ENCODE results near the gene ENGASE. TPM values are rescaled to one million over a fixed set of nuclear protein-coding genes. Genes with fewer than 3 reads are reported as not detected.
A peak's percentile ranks its signal among the peaks of the same experiment; 100 is the strongest.
"Not testable (repeated sequence)": the region's sequence is repeated elsewhere in the genome, so short reads cannot be mapped to it uniquely, and the experiment has no call there.

ENGASE gene
- total and polyA plus RNA-seq, 8 donors = 6.6 to 505 (median 35.2) TPM

DNA sequence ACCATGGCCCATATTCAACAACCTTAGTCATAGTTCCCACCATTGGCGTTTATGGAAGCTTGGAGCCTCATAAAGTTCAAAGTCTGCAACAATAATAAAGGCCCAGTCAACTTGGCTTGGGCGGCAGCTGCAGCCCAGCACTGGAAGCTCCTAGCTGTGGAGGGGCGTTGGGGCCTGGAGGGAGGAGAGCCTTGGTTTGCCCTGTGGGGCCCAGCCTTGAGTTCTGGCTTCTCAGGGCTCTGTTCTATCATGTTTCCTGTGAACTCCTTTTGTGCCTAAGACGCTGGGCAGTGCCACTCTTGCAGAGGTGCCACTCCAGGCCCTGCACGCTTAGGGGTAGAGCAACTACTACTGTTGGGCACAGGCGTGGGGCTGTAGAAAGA lies 927 bp upstream of the ENGASE start:
- TF ChIP-seq EP300 (IDR thresholded peaks at IDR 0.05) = no peak
- TF ChIP-seq, protein P1, sequence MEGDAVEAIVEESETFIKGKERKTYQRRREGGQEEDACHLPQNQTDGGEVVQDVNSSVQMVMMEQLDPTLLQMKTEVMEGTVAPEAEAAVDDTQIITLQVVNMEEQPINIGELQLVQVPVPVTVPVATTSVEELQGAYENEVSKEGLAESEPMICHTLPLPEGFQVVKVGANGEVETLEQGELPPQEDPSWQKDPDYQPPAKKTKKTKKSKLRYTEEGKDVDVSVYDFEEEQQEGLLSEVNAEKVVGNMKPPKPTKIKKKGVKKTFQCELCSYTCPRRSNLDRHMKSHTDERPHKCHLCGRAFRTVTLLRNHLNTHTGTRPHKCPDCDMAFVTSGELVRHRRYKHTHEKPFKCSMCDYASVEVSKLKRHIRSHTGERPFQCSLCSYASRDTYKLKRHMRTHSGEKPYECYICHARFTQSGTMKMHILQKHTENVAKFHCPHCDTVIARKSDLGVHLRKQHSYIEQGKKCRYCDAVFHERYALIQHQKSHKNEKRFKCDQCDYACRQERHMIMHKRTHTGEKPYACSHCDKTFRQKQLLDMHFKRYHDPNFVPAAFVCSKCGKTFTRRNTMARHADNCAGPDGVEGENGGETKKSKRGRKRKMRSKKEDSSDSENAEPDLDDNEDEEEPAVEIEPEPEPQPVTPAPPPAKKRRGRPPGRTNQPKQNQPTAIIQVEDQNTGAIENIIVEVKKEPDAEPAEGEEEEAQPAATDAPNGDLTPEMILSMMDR (IDR thresholded peaks at IDR 0.05) = no peak
- no peak for TF ChIP-seq POLR2AphosphoS5 (IDR thresholded peaks at IDR 0.05)
- no peak for TF ChIP-seq POLR2A (IDR thresholded peaks at IDR 0.05)
- Histone ChIP-seq H3K27ac (peak overlapping the region in 4 of 5 donors; percentile 43 to 93 (median 84)), H3K27me3 (no peaks in the 10 kb centered on the region), H3K9me3 (no peaks in the 10 kb centered on the region), H3K4me1 (peaks cover 8 to 30% (median 28%) of the 10 kb centered on the region in 4 donors), H3K36me3 (peaks cover 12 to 16% (median 15%) of the 10 kb centered on the region in 4 donors), H3K4me3 (peak overlapping the region in 1 of 4 donors; percentile 92)
- peak in 1 of 2 donors; percentile 80 for DNase-seq
- 76 to 88% (median 82%) methylated on average over 6 of the region's 6 CpGs for WGBS, 5 donors
- intact Hi-C loops (cut with DNase I; ENCODE audit: low total_unique reads) = no loop called here

DNA sequence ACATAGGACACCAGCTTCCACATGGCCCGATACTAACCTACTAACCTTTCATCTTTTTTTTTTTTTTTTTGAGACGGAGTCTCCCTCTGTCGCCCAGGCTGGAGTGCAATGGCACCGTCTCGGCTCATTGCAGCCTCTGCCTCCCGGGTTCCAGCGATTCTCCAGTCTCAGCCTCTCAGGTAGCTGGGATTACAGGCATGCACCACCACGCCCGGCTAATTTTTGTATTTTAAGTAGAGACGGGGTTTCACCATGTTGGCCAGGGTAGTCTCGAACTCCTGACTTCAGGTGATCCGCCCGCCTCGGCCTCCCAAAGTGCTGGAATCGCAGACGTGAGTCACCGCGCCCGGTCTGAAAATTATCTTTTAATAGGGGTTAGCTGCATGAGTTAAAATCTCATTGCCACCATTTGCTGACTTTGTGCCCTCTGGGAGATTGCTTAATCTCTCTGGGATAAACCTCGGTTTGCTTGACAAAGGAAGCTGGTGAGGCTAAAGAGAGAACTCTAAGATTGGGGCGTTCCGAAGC lies 439 bp upstream of the ENGASE start:
- Histone ChIP-seq H3K27ac (peak overlapping the region; percentile 43 to 93 (median 85)), H3K36me3 (peaks cover 16 to 20% (median 20%) of the 10 kb centered on the region in 4 donors), H3K4me1 (peaks cover 8 to 30% (median 28%) of the 10 kb centered on the region in 4 donors), H3K4me3 (peak overlapping the region; percentile 71 to 94 (median 93))
- DNase-seq; H3K9me3 ChIP-seq; H3K27me3 ChIP-seq; intact Hi-C loops (cut with DNase I; ENCODE audit: low total_unique reads): not testable (repeated sequence)
- WGBS, 5 donors = 54 to 66% (median 64%) methylated on average over 22 of the region's 22 CpGs

DNA sequence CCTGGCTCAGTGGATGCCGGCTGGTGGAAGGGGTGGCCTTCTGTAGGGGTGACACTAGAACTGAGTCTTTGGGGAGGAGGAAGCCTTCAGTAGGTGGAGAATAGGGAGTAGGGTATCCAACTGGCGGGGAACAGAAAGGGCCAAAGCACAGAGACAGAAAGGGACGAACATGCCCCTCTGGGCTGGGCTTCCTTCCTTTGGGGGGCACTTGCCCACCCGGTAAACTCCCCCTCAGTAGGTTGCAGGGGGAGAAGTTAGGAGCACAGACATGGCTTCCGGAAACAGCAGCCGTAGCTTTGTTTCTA lies 774 bp downstream of the ENGASE start:
- WGBS, 5 donors = 4 to 16% (median 5%) methylated on average over 5 to 6 of the region's 6 CpGs
- peaks cover 8 to 30% (median 28%) of the 10 kb centered on the region in 4 donors for H3K4me1 ChIP-seq

DNA sequence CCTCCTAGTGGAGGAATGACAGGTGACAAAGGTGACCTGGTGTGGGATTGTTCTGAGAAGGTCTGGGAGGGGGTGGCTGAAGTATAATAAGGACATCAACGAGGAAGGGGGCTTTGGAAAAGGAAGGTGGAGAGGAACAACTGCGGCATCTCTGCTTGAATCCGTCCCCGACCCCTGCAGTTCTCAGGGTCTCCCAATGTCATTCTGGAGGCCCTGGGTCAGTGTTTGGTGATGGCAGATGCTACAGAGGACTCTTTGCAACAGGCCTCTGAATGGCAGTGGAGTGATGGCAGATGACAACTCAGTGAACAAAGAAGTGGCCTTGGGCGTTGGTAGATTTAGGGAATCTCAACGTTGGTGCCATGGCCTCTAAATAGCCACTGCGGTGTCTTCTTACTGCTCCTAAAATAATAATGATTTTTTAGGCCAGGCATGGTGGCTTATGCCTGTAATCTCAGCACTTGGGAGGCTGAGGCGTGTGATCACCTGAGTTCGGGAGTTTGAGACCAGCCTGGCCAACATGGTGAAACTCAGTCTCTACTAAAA lies 1.3 kb downstream of the ENGASE start:
- TF ChIP-seq POLR2A (IDR thresholded peaks at IDR 0.05) = no peak
- TF ChIP-seq, protein P1 (IDR thresholded peaks at IDR 0.05) = no peak
- no peak for TF ChIP-seq POLR2AphosphoS5 (IDR thresholded peaks at IDR 0.05)
- no peak for TF ChIP-seq EP300 (IDR thresholded peaks at IDR 0.05)
- peak overlapping the region in 3 of 5 donors; percentile 85 to 93 (median 89) for H3K27ac ChIP-seq
- no peaks in the 10 kb centered on the region for H3K27me3 ChIP-seq
- DNase-seq = no peak
- intact Hi-C loops (cut with DNase I; ENCODE audit: low total_unique reads) = no loop called here
- H3K36me3 ChIP-seq = peaks cover 32 to 38% (median 37%) of the 10 kb centered on the region in 4 donors
- peaks cover 8 to 30% (median 28%) of the 10 kb centered on the region in 4 donors for H3K4me1 ChIP-seq
- 77 to 90% (median 87%) methylated on average over 9 of the region's 9 CpGs for WGBS, 5 donors
- no peaks in the 10 kb centered on the region for H3K9me3 ChIP-seq
- peak overlapping the region; percentile 71 to 94 (median 93) for H3K4me3 ChIP-seq

More for the DNA sequence above, 774 bp downstream of the ENGASE start:
- Histone ChIP-seq H3K9me3 (no peaks in the 10 kb centered on the region), H3K36me3 (peaks cover 28 to 33% (median 32%) of the 10 kb centered on the region in 4 donors), H3K4me3 (peak overlapping the region; percentile 71 to 94 (median 93)), H3K27me3 (no peaks in the 10 kb centered on the region), H3K27ac (peak overlapping the region; percentile 83 to 93 (median 89))
- no peak for DNase-seq
- TF ChIP-seq EP300 (IDR thresholded peaks at IDR 0.05) (no peak), POLR2AphosphoS5 (IDR thresholded peaks at IDR 0.05) (no peak), POLR2A (IDR thresholded peaks at IDR 0.05) (no peak)
- TF ChIP-seq, protein P1 (IDR thresholded peaks at IDR 0.05) = no peak
- intact Hi-C loops (cut with DNase I; ENCODE audit: low total_unique reads) = no loop called here

DNA sequence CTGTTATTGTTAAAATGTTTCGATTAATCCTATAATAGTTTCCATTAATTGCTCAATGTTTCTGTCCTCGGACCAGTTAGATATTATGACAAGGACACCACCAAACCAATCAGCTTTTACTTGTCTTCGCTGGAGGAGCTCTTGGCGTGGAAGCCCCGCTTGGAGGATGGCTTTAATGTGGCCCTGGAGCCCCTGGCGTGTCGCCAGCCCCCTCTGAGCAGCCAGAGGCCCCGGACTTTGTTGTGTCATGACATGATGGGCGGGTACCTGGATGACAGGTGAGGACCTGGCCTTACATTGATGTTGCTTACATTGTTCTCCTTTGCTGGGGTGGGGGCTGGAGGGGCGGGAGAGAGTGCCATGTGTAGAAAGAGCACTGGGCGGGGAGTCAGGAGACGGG lies 3.0 kb downstream of the ENGASE start:
- intact Hi-C loops (cut with DNase I; ENCODE audit: low total_unique reads) = no loop called here
- TF ChIP-seq POLR2AphosphoS5 (IDR thresholded peaks at IDR 0.05) (no peak), POLR2A (IDR thresholded peaks at IDR 0.05) (no peak), EP300 (IDR thresholded peaks at IDR 0.05) (no peak)
- TF ChIP-seq, protein P1 (IDR thresholded peaks at IDR 0.05) = no peak

More for the DNA sequence above, 3.0 kb downstream of the ENGASE start:
- Histone ChIP-seq H3K27me3 (no peaks in the 10 kb centered on the region), H3K36me3 (peaks cover 36 to 54% (median 53%) of the 10 kb centered on the region in 4 donors), H3K9me3 (no peaks in the 10 kb centered on the region), H3K27ac (no peak overlapping the region), H3K4me1 (peaks cover 8 to 30% (median 28%) of the 10 kb centered on the region in 4 donors), H3K4me3 (no peak overlapping the region)
- 78 to 86% (median 85%) methylated on average over 12 of the region's 12 CpGs for WGBS, 5 donors
- no peak for DNase-seq

All from stomach (tissue), 9 donors.